Upper lobe of right lung (tissue), 1 donor: ENCODE data around the gene NRXN3. TPM values are rescaled to one million over a fixed set of nuclear protein-coding genes. Genes with fewer than 3 reads are reported as not detected.
"Not testable (repeated sequence)": the region's sequence is repeated elsewhere in the genome, so short reads cannot be mapped to it uniquely, and the experiment has no call there.

Source experiments
- ATAC-seq: fragments of 200-7000 bp; cut with Tn5 transposase; one replicate; pipeline ENCODE4 v1.9.1; 2020; ENCODE audit warnings: mild to moderate bottlenecking, moderate library complexity
- DNase-seq: peaks from one replicate; pipeline ENCODE4 v3.0.0-alpha.2; 2020
- H3K27ac ChIP-seq: fragments of 200-600 bp; one replicate; pipeline ENCODE4 v1.8.0; 2022
- H3K27me3 ChIP-seq: fragments of 200-600 bp; one replicate; pipeline ENCODE4 v1.8.0; 2022; ENCODE audit warnings: mild to moderate bottlenecking
- H3K36me3 ChIP-seq: fragments of 200-600 bp; one replicate; pipeline ENCODE4 v1.8.0; 2022
- H3K4me1 ChIP-seq: fragments of 200-600 bp; one replicate; pipeline ENCODE4 v1.8.0; 2022
- H3K4me3 ChIP-seq: fragments of 200-600 bp; one replicate; pipeline ENCODE4 v1.8.0; 2022; ENCODE audit warnings: mild to moderate bottlenecking
- H3K9me3 ChIP-seq: fragments of 200-600 bp; one replicate; pipeline ENCODE4 v1.8.0; 2022
- CTCF ChIP-seq: fragments of 200-600 bp; IDR thresholded peaks from one replicate; pipeline ENCODE4 v1.8.0; 2022; ENCODE audit warnings: antibody characterized with exemption
- intact Hi-C: fragments of 100-400 bp; cut with DNase I; formaldehyde crosslinking; loops from one replicate; pipeline ENCODE4 v1.11.0; 2022
- total RNA-seq: library from RNA; stranded (reverse); fragmentation: NEBNext Ultra II Directional; extraction: Animal tissue kit (Norgen Biotek cat#: 25700); gene quantifications from one replicate; pipeline ENCODE4 v1.2.1, GENCODE V29; 2021
- donor health status: DM: no; HTN: yes; CAD: no; lungs with severe emphysema.

NRXN3 gene
- total RNA-seq, 1 donor from 2014 or later = 10.0 TPM

DNA sequence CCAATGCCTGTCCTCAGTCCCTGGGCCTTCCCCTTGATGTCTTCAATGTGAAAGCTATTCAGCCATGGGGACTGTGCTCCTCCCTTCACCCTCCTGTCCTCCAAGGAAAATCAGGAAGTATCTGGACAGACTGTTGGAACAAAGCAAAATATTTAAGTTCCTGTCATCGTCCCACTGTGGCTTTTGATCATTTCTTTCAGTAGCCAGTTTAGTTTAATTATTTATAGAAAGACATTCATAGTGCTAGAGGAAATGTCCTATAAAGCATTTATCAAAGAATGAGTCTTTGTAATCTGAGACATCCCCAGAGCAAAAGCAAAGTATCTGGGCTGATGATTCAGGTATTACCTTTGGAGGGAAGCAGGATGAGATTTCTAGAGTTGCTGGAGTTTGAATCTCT, 254.1 kb downstream of the NRXN3 start:
- no peak overlapping the region for H3K27ac ChIP-seq
- H3K9me3 ChIP-seq = no peaks in the 10 kb centered on the region
- intact Hi-C loops = no loop called here
- H3K36me3 ChIP-seq = no peaks in the 10 kb centered on the region
- H3K4me1 ChIP-seq = no peaks in the 10 kb centered on the region
- H3K27me3 ChIP-seq = no peaks in the 10 kb centered on the region
- no peak for ATAC-seq
- no peak for DNase-seq
- H3K4me3 ChIP-seq = no peak overlapping the region
- TF ChIP-seq CTCF = no peak

DNA sequence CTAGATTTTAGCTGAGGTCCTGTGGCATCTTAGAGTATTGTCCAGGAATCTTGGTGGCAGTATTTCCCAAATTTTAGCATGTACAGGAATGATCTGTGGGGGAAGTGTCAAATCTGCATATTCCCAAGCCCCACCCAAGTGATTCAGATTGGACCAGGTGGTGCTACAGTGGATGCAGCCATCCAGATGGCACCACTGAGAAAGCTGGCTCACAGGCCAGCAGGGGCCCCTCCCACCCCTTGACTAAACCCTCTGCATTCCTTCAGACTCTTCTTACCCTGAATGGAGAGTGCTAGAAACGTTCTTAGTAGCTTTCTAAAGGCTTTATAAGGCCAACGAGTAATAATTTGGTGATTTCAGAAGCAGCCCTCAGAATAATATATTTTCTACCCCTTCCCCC, 255.2 kb downstream of the NRXN3 start:
- H3K27ac ChIP-seq = no peak overlapping the region
- no peaks in the 10 kb centered on the region for H3K4me1 ChIP-seq
- H3K36me3 ChIP-seq = no peaks in the 10 kb centered on the region
- intact Hi-C loops = no loop called here
- no peak overlapping the region for H3K4me3 ChIP-seq
- no peak for TF ChIP-seq CTCF
- H3K9me3 ChIP-seq = no peaks in the 10 kb centered on the region
- no peaks in the 10 kb centered on the region for H3K27me3 ChIP-seq
- DNase-seq = peak; percentile 66
- peak; percentile 94 for ATAC-seq

GRCh38 chr14:78425782-78426181, 255.6 kb downstream of the NRXN3 start:
- ATAC-seq = peak; percentile 66
- no peaks in the 10 kb centered on the region for H3K9me3 ChIP-seq
- H3K27me3 ChIP-seq = no peaks in the 10 kb centered on the region
- intact Hi-C loops = no loop called here
- no peaks in the 10 kb centered on the region for H3K4me1 ChIP-seq
- no peak overlapping the region for H3K4me3 ChIP-seq
- H3K27ac ChIP-seq = no peak overlapping the region
- no peaks in the 10 kb centered on the region for H3K36me3 ChIP-seq
- no peak for TF ChIP-seq CTCF
- peak; percentile 61 for DNase-seq

DNA sequence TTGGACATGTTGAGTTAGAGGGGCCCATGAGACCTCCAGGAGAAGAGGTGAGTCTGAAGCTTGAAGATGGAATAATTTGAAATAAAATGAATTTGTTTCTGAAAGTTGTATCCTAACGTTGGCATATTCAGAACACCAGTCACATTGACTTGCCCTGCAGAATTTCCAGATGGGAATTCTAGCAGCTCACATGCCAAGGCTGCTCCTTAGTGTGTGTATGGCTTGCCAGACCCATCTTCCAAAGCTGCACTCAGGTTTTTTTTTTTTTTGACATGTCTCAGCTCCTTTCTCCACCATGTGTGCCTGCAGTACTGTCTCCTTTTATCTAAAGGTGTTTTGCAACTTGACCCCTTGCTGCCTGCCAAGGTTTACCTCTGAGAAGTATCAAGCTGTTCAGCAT, 261.9 kb downstream of the NRXN3 start:
- H3K9me3 ChIP-seq = no peaks in the 10 kb centered on the region
- intact Hi-C loops = no loop called here
- H3K4me3 ChIP-seq = no peak overlapping the region
- no peak overlapping the region for H3K27ac ChIP-seq
- DNase-seq = no peak
- no peaks in the 10 kb centered on the region for H3K27me3 ChIP-seq
- H3K4me1 ChIP-seq = no peaks in the 10 kb centered on the region
- TF ChIP-seq CTCF = no peak
- no peak for ATAC-seq
- no peaks in the 10 kb centered on the region for H3K36me3 ChIP-seq

DNA sequence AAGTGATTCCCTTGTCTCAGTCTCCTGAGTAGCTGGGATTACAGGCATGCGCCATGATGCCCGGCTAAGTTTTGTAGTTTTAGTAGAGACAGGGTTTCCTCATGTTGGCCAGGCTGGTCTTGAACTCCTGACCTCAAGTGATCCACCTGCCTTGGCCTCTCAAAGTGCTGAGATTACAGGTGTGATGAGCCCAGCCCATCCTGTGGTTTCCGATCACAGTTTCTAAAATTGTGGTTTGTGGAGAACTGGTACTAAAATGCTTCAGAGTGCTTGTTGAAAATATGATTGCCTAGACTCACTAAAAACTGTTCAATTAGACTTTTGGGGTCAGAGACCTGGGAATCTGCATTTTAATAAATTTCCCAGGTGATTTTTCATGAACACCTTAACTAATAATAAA, 267.3 kb downstream of the NRXN3 start:
- H3K27me3 ChIP-seq, H3K27ac ChIP-seq, H3K36me3 ChIP-seq, DNase-seq, H3K9me3 ChIP-seq, intact Hi-C loops, H3K4me1 ChIP-seq, H3K4me3 ChIP-seq, ATAC-seq: not testable (repeated sequence)

GRCh38 chr14:78440356-78440894, 270.3 kb downstream of the NRXN3 start:
- TF ChIP-seq CTCF = no peak
- Histone ChIP-seq H3K9me3 (no peaks in the 10 kb centered on the region), H3K27me3 (no peaks in the 10 kb centered on the region), H3K4me3 (no peak overlapping the region), H3K36me3 (no peaks in the 10 kb centered on the region), H3K4me1 (no peaks in the 10 kb centered on the region), H3K27ac (no peak overlapping the region)
- intact Hi-C loops = no loop called here
- DNase-seq = no peak
- ATAC-seq = no peak
